HG02798 (cell line): ENCODE measurements around the gene ATP1A4.
A peak's percentile ranks its signal among the peaks of the same experiment; 100 is the strongest.

Experiments used
- ATAC-seq: cut with Tn5 transposase; IDR thresholded peaks from one replicate; pipeline ENCODE4 v1.9.1; 2021; ENCODE audit warnings: mild to moderate bottlenecking; ENCODE audit not compliant: unreplicated experiment, poor library complexity

The ATP1A4 gene

GRCh38 chr1:160168609-160169369 is 17.4 kb downstream of the ATP1A4 start:
- no peak for ATAC-seq

GRCh38 chr1:160169553-160170399 is 18.4 kb downstream of the ATP1A4 start:
- ATAC-seq = peak; percentile 63

GRCh38 chr1:160171354-160171753 is 20.0 kb downstream of the ATP1A4 start:
- no peak for ATAC-seq

GRCh38 chr1:160171980-160172379 is 20.6 kb downstream of the ATP1A4 start:
- no peak for ATAC-seq

- ATAC-seq = no peak
These were observed 25.8 kb downstream of the ATP1A4 start for GRCh38 chr1:160177231-160177630.

GRCh38 chr1:160177667-160178066 is 26.3 kb downstream of the ATP1A4 start:
- ATAC-seq = no peak

- no peak for ATAC-seq
These were observed 27.3 kb downstream of the ATP1A4 start for GRCh38 chr1:160178731-160179130.

GRCh38 chr1:160179336-160179735 is 27.9 kb downstream of the ATP1A4 start:
- no peak for ATAC-seq

GRCh38 chr1:160186246-160186645 is 34.8 kb downstream of the ATP1A4 start:
- ATAC-seq = no peak

GRCh38 chr1:160186729-160187128 is 35.3 kb downstream of the ATP1A4 start:
- no peak for ATAC-seq

GRCh38 chr1:160187407-160187806 is 36.0 kb downstream of the ATP1A4 start:
- ATAC-seq = no peak

- ATAC-seq = no peak
These were observed 36.9 kb downstream of the ATP1A4 start for GRCh38 chr1:160188341-160188740.

- ATAC-seq = no peak
These were observed 38.5 kb downstream of the ATP1A4 start, which contains the start of gene CASQ1 for GRCh38 chr1:160189649-160190625. CASQ1 (plus strand) TSS chr1:160190575; CDS start chr1:160190752, 177 bp downstream.

- no peak for ATAC-seq
These were observed 40.4 kb downstream of the ATP1A4 start for GRCh38 chr1:160191756-160192155.

- ATAC-seq = no peak
These were observed 40.8 kb downstream of the ATP1A4 start for GRCh38 chr1:160192234-160192633.

- peak; percentile 69 for ATAC-seq
These were observed 41.9 kb downstream of the ATP1A4 start for GRCh38 chr1:160193091-160193819.

GRCh38 chr1:160193832-160194736 is 42.7 kb downstream of the ATP1A4 start:
- ATAC-seq = no peak

- no peak for ATAC-seq
These were observed 43.3 kb downstream of the ATP1A4 start for GRCh38 chr1:160194737-160195059.

GRCh38 chr1:160196143-160196542 is 44.7 kb downstream of the ATP1A4 start:
- no peak for ATAC-seq
